T follicular helper cell (primary cell): ENCODE data around the gene KLHDC8A.
"Not testable (repeated sequence)": the region's sequence is repeated elsewhere in the genome, so short reads cannot be mapped to it uniquely, and the experiment has no call there.

Source experiments
- DNase-seq: peaks from one replicate; pipeline ENCODE4 v3.0.0-alpha.2; 2020; ENCODE audit warnings: low read depth
- total RNA-seq, 2 experiments: gene quantifications; one replicate each; lab custom pipeline; 2026; lab: John Stamatoyannopoulos, UW

Gene KLHDC8A, protein sequence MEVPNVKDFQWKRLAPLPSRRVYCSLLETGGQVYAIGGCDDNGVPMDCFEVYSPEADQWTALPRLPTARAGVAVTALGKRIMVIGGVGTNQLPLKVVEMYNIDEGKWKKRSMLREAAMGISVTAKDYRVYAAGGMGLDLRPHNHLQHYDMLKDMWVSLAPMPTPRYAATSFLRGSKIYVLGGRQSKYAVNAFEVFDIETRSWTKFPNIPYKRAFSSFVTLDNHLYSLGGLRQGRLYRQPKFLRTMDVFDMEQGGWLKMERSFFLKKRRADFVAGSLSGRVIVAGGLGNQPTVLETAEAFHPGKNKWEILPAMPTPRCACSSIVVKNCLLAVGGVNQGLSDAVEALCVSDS
- total RNA-seq: 0 reads per million in 2 experiments

DNA sequence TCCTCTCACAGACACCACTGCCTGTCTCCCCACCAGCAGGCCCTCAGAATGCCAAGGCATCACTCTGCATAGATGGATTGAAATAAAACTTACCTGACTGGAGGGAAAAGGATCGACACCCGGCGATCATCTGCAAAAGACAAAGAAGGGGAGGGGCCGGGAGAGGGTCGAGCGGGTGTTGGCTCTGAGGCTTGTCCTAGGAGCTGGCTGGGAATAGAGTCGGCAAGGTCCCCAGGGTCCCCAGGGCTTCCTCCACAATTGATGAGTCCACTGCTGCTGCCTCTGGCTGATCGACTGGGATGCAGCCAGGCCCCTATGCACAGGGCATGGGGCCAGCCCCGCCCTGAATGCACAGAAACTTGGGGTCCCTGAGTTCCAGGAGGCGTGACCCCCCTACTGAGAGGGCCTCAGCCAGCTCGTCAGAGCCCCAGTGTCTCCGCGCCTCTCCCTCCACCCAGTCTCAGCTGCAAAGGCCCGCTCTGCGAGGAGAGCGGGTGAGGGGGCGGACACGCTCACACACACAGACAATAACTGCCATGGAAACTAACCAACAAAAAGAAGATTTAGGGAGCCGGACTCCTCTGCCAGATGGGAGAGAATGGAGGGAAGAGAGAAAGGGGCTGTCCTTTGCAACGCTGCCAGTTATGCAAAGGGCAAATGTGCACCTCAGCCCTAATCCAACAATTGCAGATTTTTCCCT, at the start of gene KLHDC8A:
KLHDC8A (minus strand) TSS at position 483 of the 700 bp plus-strand sequence. CDS start 13,318 bp downstream, outside the sequence.
- no peak for DNase-seq

DNA sequence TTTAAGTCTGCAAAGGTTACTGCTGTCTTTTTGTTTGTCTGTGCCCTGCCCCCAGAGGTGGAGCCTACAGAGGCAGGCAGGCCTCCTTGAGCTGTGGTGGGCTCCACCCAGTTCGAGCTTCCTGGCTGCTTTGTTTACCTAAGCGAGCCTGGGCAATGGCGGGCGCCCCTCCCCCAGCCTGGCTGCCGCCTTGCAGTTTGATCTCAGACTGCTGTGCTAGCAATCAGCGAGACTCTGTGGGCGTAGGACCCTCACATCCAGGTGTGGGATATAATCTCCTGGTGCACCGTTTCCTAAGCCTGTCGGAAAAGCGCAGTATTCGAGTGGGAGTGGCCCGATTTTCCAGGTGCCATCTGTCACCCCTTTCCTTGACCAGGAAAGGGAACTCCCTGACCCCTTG, 49.5 kb upstream of the KLHDC8A start:
- DNase-seq: not testable (repeated sequence)

DNA sequence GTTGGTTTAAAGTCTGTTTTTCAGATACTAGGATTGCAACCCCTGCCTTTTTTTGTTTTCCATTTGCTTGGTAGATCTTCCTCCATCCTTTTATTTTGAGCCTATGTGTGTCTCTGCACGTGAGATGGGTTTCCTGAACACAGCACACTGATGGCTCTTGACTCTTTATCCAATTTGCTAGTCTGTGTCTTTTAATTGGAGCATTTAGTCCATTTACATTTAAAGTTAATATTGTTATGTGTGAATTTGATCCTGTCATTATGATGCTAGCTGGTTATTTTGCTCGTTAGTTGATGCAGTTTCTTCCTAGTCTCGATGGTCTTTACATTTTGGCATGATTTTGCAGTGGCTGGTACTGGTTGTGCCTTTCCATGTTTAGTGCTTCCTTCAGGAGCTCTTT, 47.8 kb upstream of the KLHDC8A start:
- DNase-seq: not testable (repeated sequence)

DNA sequence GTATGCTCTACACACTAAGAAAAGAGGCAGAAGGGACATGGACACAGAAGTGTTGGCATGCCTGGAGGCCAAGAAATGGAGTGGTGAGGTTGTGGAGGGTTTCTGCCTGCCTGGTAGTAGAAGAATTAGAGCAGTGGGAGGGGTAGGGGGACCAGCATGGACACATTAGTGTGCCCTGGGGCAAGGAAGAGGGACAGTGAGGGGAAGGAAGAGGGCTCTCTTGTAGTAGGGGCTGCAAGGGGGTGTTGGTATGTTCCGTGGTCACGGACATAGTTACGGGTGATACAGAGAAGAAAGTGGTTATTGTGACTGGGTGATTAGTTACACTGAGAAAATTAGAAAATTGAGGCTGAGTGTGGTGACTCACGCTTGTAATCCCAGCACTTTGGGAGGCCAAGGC, 41.9 kb upstream of the KLHDC8A start:
- no peak for DNase-seq

DNA sequence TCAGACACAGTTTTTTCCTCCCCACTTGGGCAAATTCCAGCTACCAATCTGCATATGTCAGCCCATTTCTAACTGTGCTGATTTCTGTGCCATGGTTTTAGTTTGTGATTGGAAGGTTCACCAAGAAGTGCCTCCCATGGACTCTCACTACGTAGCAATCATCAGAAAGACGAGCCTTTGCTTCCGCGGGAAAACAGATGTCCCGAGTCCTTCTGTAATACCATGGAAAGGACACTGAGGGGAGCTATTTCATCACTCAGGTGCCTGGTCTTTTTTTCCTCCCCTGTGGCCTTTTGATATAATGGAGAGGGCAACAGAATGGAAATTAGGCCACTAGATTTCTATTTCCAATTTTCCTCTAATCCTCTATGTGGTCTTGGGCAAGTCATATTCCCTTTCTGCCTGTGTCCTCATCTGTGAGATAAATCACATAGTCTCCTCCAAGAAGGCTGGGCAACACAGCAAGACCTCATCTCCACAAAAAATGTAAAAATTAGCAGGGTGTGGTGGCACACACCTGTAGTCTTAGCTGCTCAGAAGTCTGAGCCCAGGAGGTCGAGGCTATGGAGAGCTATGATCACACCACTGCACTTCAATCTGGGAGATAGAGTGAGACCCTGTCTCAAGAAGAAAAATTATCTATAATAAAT, 40.4 kb upstream of the KLHDC8A start:
- DNase-seq: no peak

DNA sequence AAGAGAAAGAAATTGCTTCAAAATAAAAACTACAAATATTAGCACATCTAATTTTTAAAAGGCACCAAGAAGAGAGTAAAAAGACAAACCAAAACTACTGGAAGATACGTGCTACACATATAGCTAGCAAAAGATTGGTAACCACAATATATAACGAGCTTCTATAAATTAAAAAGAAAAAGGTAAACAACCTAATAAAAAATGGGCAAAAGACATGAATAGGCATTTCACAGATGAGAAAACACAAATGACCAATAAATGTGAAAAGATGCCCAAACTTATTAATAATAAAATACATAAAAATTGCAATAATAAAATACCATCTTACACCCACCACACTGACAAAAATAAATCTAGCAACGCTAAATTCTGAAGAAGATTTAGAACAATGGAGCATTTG, 38.9 kb upstream of the KLHDC8A start:
- no peak for DNase-seq

DNA sequence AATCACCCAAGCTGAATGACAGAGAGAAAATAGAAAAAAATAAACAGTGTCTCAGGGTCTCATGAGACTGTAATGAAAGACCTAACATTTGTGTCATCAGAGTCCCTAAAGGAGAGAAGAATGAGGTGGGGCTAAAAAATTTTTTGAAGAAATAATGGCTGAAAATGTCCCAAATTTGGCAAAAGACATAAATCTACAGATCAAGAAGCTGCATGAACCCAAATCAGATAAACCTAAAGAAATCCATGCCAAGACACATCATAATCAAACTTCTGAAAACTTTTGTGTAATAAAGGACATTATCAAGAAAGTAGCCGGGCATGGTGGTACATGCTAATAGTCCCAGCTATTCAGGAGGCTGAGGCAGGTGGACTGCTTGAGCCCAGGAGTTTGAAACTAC, 35.9 kb upstream of the KLHDC8A start:
- no peak for DNase-seq

DNA sequence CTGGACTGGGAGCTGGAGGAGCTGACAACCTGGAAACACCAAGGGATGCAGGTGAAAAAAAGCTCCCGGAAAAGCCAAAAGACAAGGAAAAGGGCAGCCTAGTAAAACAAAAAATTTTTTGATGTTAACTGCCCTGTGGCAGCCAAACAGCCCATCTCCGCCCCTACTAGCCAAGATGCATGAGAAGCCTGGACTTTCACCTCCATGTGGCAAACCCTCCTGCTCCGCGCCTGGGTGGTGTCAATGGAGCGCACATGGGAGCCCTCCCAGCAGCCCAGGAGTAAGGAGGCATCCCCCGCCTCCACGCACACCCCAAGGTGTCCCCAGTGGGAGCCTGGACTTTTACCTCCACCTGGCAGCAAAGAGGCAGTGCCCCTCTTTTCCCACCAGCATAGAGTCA, 34.7 kb upstream of the KLHDC8A start:
- no peak for DNase-seq

DNA sequence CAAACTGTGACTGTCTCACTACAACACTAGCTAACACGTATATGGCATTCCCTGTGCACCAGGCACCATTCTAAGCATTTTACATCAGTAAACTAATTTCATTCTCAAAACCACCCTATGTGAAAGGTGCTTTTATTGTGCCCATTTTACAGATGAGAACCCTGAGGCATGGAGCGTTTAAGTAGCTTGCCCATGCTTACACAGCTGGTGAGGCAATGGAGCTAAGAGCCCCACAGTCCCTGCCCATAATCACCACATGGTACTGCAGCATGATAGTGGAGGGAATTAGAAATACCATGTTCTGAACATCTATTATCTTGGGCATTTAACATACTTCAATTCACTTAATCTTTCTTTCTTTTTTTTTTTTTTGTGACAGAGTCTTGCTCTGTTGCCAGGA, 31.1 kb upstream of the KLHDC8A start:
- DNase-seq: no peak

DNA sequence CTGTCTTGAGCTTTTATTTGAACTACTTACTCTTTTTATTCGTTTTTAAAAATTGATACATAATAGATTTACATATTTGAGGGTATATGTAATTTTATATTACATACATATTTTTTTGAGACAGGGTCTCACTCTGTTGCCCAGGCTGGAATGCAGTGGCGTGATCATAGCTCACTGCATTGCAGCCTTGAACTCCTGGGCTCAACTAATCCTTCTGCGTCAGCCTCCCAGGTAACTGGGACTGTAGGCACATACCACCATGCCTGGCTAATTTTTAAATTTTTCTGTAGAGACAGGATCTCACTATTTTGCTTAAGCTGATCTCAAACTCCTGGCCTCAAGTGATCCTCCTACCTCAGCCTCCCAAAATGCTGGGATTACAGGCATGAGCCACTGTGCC, 26.3 kb upstream of the KLHDC8A start:
- DNase-seq: not testable (repeated sequence)

DNA sequence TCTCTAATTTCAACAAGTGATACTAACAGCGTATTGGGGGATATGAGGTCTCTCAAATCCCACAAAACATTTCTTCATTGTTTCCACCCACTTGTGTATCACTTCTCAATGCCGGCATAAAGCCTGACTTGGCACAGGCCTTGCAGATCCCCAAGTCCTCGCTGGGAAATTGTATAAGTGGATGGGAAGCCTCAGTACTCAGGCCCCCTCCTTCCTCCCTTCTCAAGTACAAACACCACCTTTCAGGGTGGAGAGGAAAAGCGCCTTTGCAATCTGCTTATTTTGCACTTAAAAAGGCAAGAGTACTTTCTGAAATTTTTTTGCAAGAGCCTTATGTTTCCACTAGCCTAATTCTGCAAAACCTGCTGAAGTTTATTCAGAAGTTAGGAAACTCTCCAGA, 25.8 kb upstream of the KLHDC8A start:
- DNase-seq: no peak

DNA sequence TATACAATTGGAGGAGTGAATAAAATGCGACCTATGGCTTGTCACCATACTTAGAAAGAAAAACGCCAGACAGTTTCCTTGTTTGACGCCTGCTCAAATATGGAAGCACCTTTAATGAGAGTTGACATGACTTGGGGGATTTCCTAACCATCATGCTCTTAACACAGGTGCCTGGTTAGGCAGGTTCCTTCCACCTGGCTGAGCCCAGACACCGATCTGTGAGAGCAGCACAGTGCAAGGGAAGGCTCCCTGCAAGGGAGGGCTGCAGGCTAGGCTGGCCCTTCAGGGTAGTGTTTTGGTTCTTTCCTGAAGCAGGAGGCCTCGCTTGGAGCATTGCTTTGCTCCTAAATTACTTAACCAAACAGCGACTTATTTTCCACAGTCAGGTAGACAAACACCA, 24.6 kb upstream of the KLHDC8A start:
- DNase-seq: no peak

DNA sequence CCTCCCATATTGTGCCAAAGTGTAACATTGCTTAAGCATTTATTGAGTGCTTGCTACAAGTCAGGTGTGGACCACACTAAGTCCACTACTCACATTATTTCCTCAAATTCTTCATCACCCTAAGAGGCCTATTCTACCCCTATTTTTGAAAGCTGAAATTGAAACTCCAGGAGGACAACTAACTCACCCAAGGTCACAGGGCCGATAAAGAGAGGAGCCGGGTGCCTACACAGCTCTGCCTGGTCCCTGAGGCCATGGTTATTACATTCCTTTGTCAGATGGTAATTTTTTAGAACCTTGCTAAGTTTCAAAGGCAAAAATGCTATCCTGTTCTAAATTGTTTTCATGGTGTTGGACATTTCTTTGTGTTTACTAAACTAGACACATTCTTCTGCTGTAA, 24.2 kb upstream of the KLHDC8A start:
- no peak for DNase-seq

DNA sequence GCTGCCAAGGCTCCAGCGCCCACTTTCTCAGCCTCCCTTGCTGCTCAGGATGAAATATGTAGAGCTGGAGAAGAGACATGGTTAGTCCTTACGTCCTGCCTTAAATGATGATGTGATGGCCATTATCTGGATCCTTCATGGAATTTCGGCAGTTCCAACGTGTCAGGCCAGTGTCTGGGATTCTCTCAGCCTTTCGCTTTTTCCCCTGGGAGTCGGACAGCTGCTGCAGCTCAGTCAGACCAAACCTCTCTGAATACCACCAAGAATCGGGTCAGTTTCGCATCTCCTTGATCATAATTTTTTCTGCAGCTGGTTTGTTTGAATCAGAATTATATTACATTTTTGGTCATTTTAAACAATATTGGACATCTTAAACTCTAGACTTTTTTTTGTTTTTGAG, 22.3 kb upstream of the KLHDC8A start:
- no peak for DNase-seq

DNA sequence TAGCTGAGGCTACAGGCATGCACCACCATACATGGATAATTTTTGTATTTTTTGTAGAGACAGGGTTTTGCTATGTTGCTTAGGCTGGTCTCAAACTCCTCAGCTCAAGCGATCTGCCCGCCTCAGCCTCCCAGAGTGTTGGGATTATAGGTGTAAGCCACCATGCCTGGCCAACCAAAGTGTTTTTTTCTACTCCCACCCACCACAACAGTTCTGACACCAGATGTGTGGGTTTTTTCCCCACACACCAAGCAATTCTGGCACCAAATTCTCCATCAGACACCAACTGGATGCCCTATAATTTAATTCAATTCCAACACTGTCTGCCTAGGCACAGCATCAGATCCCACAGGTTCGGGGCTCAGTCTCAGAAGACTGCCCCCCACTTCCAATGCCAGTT, 20.6 kb upstream of the KLHDC8A start:
- DNase-seq: no peak

DNA sequence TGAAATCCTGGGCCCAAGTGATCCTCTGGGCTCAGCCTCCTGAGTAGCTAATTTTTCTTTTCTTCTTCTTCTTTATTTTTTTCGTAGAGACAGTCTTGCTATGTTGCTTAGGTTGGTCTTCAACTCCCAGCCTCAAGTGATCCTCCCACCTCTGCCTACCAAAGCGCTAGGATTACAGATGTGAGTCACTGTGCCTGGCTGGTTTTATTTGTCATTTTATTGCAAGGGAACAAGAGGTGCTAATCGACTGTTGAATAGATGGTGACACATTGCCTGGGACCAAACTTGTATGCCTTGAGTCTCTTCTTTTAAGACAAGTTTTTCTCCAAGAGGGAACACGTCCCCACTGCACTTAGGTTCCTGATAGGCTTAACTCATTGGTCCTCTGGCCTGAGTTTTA, 20.0 kb upstream of the KLHDC8A start:
- no peak for DNase-seq

DNA sequence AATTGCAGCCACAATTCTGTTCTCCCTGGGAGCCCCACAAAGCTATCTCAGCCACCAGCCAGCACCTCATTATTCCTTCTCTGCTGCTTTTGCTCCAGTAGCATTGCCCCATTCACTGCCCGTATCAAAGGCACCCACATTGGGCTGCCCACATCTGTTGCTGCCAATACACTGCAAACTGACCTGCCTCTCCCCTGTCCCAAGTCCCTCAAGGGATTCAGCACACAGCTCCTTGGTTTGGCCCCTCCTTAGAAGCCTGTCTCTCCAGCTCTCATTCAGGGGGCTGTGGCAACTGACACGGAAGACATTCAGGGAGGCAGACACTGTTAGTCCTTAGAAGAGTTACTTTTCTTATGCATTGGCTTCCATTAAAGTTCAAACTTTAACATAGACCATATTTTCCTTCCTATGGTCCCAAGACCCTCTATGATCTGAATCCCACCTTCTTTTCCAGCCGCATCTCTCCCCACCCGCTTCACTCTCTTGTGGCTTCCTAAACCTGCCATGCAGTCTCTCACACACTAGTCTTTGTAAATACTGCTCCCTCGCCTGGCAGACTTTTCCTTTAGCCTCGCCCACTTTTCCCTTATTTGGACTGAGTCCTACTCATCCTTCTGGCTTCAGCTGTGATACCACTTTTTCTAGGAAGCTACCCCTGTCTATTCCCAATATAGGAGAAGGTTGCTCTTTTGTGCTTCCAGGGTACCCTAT, 19.3 kb upstream of the KLHDC8A start:
- no peak for DNase-seq

DNA sequence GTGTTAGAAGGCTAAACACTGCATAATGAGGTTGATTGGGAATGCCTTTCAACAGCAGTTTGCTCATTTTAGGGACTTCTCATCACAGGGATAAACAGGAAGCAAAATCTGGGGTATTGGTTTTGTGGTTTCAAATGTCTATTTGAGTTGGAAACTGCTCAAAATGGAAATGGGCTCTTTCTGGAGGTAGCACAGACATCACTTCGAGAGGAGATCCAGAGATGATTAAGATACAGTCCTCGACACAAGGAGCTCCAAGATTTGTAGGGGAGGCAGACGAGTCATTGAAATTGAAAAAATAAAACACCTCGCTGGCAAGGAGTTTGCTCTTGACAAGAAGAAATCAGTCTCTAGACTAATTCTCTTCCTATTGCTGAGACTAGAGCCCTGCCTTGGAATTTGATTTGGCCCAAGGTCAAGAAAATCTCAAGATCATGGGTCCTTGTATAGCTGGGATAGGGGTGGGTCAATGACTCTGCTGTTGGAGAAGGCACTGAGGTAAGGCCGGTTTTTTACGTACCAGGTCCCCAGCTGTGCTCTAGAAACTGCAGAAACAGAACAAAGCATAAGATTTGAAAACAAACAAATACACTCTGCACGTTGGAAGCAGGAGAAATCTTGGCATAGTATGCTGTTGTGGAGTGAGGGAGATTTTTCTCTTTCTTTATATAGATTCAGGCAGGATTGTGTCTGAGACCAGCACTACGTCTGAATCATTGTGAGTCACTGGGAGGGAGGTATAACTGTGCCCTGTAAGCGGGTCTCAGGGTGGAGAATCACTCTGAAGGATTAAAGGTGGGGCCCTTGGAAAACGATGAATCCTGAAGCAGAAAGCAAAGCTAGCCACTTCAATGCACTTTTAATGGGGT, 17.7 kb upstream of the KLHDC8A start:
- no peak for DNase-seq

DNA sequence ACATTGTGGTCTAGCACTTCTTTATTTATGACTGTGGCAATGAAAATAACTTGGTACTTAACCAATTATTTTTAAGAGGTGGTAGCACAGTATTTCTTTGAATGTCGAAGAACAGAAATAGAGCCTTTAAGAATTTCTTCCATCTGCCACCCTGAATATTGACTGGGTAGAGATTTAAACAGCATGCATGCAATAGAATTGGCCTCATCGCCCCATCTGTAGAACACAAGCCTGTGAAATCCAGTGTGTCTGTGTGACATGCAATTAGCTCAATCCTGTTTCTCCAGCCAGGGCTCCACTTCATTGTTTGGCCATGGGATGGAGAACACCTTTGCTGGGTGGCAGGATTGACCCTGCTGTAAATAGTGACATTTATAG, 17.1 kb upstream of the KLHDC8A start:
- no peak for DNase-seq

DNA sequence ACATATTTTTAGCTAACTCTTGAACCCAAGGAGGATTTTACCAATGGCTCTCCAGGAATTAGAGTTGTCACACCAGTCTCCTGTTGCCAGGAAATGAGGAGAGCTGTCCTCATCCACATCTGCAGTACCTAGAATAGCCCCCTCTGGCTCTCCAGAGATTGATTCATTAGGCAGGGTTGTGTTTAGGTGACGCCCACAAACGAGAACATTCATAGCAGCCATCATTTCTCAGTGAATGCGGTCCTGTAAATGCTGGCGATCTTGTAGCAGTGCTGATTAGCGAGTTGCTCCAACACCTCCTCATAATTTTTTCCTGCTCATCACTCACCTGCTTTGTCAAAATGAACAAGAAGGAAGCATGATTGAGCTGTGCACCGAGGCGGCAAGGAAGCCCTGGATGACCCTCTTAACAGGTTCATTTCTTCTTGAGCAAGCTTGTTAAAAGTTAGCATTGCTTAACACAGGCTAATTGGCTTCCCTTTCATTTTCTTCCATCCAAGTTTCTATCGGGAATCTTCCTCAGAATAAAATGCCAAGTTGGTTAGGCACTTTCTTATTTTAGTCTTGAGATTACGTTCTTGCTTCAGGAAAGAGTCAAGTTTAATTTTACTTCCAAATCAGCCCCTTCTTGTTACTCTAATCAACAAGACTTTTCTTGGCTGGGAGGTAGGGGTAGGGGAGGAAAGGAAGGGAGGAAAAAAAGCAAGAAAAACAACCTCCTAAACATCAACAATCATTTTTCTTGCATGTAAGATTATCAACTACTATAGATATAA, 16.5 kb upstream of the KLHDC8A start:
- no peak for DNase-seq
